Measurements from ENCODE around the gene RBFOX2. TPM values are rescaled to one million over a fixed set of nuclear protein-coding genes. Genes with fewer than 3 reads are reported as not detected.

RBFOX2 gene
- total and polyA plus RNA-seq, 10 of the 15 experiments (the other 5 are each of a cell fraction or from before 2014, with no cell fraction given), result 0.01 to 2.7 (median 0.17) TPM; not detected in 4

GRCh38 chr22:35928285-35928798, 100.3 kb downstream of the RBFOX2 start:
- in situ Hi-C loops (cut with MboI), result loop anchor here (5.0 to 10.0 kb wide), 2 partner anchors 194 to 574 kb away; no protein-coding TSS in a partner anchor
- WGBS (ENCODE audit: insufficient coverage, insufficient replicate concordance, low lambda C conversion rate, missing lambda C conversion rate), result 26% methylated on average over 3 of the region's 3 CpGs
- ChIA-PET SMC1A (ENCODE audit: uncharacterized antibody, unreplicated experiment) (interaction anchor here (0.7 to 1.5 kb wide), 3 partner anchors 9 to 384 kb away, joined by 3 read pairs; no protein-coding TSS in a partner anchor), POLR2A (no interaction called here), CTCF (interaction anchor here (1.3 to 1.9 kb wide), 2 partner anchors 8 to 137 kb away, joined by 3 to 9 read pairs; no protein-coding TSS in a partner anchor), RAD21 (ENCODE audit: unreplicated experiment) (interaction anchor here (0.7 kb wide), 1 partner anchor 349 kb away, joined by 3 read pairs; no protein-coding TSS in a partner anchor)
- no TSS peak for BruUV-seq (replicated peaks)
- no peaks in the 10 kb centered on the region for H3K27me3 ChIP-seq (replicated peaks in 1 of 2; ENCODE audit: control insufficient read depth in 2 of 2, insufficient read depth in 2 of 2, low read length in 1 of 2)
- no peaks in the 10 kb centered on the region for H4K20me1 ChIP-seq (ENCODE audit: control insufficient read depth, insufficient read depth)
- intact Hi-C loops (cut with micrococcal nuclease; ENCODE audit: unreplicated experiment), result loop anchor here (10.0 kb wide), 1 partner anchor 164 kb away; no protein-coding TSS in a partner anchor
- H3K9ac ChIP-seq (ENCODE audit: control insufficient read depth, insufficient read depth, low read length), result no peak overlapping the region
- TF ChIP-seq POLR2A (IDR thresholded peaks at IDR 0.05; ENCODE audit: low read depth, low read length), result no peak
- TF ChIP-seq NFYA (IDR thresholded peaks at IDR 0.05; ENCODE audit: borderline replicate concordance, low read depth, low read length), result no peak
- TF ChIP-seq CHD1 (IDR thresholded peaks at IDR 0.05; ENCODE audit: low read depth, low read length), result no peak
- no peak for TF ChIP-seq CBFB (IDR thresholded peaks at IDR 0.05; ENCODE audit: low read depth)
- TF ChIP-seq, protein P1, sequence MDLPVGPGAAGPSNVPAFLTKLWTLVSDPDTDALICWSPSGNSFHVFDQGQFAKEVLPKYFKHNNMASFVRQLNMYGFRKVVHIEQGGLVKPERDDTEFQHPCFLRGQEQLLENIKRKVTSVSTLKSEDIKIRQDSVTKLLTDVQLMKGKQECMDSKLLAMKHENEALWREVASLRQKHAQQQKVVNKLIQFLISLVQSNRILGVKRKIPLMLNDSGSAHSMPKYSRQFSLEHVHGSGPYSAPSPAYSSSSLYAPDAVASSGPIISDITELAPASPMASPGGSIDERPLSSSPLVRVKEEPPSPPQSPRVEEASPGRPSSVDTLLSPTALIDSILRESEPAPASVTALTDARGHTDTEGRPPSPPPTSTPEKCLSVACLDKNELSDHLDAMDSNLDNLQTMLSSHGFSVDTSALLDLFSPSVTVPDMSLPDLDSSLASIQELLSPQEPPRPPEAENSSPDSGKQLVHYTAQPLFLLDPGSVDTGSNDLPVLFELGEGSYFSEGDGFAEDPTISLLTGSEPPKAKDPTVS (IDR thresholded peaks at IDR 0.05; ENCODE audit: low read depth, low read length), result no peak
- no peak for TF ChIP-seq EGR1 (IDR thresholded peaks at IDR 0.05; ENCODE audit: borderline replicate concordance in 1 of 2, low read depth in 2 of 2, low read length in 2 of 2)
- no peak for TF ChIP-seq SP1 (IDR thresholded peaks at IDR 0.05; ENCODE audit: low read depth, low read length)
- TF ChIP-seq, protein P2, sequence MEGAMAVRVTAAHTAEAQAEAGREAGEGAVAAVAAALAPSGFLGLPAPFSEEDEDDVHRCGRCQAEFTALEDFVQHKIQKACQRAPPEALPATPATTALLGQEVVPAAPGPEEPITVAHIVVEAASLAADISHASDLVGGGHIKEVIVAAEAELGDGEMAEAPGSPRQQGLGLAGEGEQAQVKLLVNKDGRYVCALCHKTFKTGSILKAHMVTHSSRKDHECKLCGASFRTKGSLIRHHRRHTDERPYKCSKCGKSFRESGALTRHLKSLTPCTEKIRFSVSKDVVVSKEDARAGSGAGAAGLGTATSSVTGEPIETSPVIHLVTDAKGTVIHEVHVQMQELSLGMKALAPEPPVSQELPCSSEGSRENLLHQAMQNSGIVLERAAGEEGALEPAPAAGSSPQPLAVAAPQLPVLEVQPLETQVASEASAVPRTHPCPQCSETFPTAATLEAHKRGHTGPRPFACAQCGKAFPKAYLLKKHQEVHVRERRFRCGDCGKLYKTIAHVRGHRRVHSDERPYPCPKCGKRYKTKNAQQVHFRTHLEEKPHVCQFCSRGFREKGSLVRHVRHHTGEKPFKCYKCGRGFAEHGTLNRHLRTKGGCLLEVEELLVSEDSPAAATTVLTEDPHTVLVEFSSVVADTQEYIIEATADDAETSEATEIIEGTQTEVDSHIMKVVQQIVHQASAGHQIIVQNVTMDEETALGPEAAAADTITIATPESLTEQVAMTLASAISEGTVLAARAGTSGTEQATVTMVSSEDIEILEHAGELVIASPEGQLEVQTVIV (IDR thresholded peaks at IDR 0.05; ENCODE audit: borderline replicate concordance, partially characterized antibody), result no peak
- no peak for TF ChIP-seq RFX5 (IDR thresholded peaks at IDR 0.05; ENCODE audit: low read depth, low read length)
- no peak for TF ChIP-seq BACH1 (IDR thresholded peaks at IDR 0.05; ENCODE audit: borderline replicate concordance)
- TF ChIP-seq NRF1 (conservative IDR thresholded peaks at IDR 0.05; ENCODE audit: low read depth, low read length), result no peak
- TF ChIP-seq SRF (IDR thresholded peaks at IDR 0.05; ENCODE audit: low read depth in 2 of 2, low read length in 2 of 2), result no peak
- TF ChIP-seq MTA3 (IDR thresholded peaks at IDR 0.05; ENCODE audit: borderline replicate concordance, low read length), result no peak
- TF ChIP-seq, protein P3, sequence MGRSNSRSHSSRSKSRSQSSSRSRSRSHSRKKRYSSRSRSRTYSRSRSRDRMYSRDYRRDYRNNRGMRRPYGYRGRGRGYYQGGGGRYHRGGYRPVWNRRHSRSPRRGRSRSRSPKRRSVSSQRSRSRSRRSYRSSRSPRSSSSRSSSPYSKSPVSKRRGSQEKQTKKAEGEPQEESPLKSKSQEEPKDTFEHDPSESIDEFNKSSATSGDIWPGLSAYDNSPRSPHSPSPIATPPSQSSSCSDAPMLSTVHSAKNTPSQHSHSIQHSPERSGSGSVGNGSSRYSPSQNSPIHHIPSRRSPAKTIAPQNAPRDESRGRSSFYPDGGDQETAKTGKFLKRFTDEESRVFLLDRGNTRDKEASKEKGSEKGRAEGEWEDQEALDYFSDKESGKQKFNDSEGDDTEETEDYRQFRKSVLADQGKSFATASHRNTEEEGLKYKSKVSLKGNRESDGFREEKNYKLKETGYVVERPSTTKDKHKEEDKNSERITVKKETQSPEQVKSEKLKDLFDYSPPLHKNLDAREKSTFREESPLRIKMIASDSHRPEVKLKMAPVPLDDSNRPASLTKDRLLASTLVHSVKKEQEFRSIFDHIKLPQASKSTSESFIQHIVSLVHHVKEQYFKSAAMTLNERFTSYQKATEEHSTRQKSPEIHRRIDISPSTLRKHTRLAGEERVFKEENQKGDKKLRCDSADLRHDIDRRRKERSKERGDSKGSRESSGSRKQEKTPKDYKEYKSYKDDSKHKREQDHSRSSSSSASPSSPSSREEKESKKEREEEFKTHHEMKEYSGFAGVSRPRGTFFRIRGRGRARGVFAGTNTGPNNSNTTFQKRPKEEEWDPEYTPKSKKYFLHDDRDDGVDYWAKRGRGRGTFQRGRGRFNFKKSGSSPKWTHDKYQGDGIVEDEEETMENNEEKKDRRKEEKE (IDR thresholded peaks at IDR 0.05), result no peak
- no peaks in the 10 kb centered on the region for H3K9me3 ChIP-seq (replicated peaks; ENCODE audit: control insufficient read depth, insufficient read depth, low read length)
- H3K4me1 ChIP-seq (ENCODE audit: control insufficient read depth, insufficient read depth, low read length), result no peaks in the 10 kb centered on the region
- H3K79me2 ChIP-seq (ENCODE audit: control insufficient read depth, insufficient read depth, low read length), result no peaks in the 10 kb centered on the region
- no peak overlapping the region for H3K4me2 ChIP-seq (ENCODE audit: control insufficient read depth, insufficient read depth)
- H2AFZ ChIP-seq (ENCODE audit: control insufficient read depth, low read depth, low read length), result no peak overlapping the region
- ATAC-seq, result no peak
- no peak for DNase-seq (ENCODE audit: low read depth, low spot score)
- no peak overlapping the region for H3K27ac ChIP-seq (ENCODE audit: control insufficient read depth, insufficient read depth)
- no peaks in the 10 kb centered on the region for H3K36me3 ChIP-seq (ENCODE audit: control insufficient read depth in 2 of 2, insufficient read depth in 2 of 2, low read length in 1 of 2)
- no peak overlapping the region for H3K4me3 ChIP-seq
- FAIRE-seq, result no peak

Measured in GM12878 (cell line).